Neural progenitor cell (in vitro differentiated cells): Measurements from ENCODE around the gene VILL. TPM values are rescaled to one million over a fixed set of nuclear protein-coding genes. Genes with fewer than 3 reads are reported as not detected.

Source experiments
- DNase-seq: peaks from one replicate; pipeline ENCODE4 v3.0.0-alpha.2; 2016; ENCODE audit warnings: low spot score
- H2AFZ ChIP-seq: fragments of 200-600 bp; sonication (generic); replicated peaks from 2 replicates; pipeline ENCODE4 v1.6.1; 2016; ENCODE audit warnings: antibody characterized with exemption
- H3F3A ChIP-seq: fragments of 200-600 bp; sonication (generic); 2 replicates; pipeline ENCODE4 v1.6.1; 2016; ENCODE audit warnings: antibody characterized with exemption, low read depth
- H3K27ac ChIP-seq: fragments of 200-600 bp; sonication (generic); 2 replicates; pipeline ENCODE4 v1.5.1; 2016; ENCODE audit warnings: mild to moderate bottlenecking
- H3K27me3 ChIP-seq: fragments of 200-600 bp; sonication (generic); 2 replicates; pipeline ENCODE4 v1.6.1; 2016; ENCODE audit warnings: mild to moderate bottlenecking, moderate library complexity
- H3K36me3 ChIP-seq: fragments of 200-600 bp; sonication (generic); 2 replicates; pipeline ENCODE4 v1.5.1; 2016
- H3K4me1 ChIP-seq: fragments of 200-600 bp; sonication (generic); 2 replicates; pipeline ENCODE4 v1.6.1; 2016; ENCODE audit warnings: mixed run types
- H3K4me2 ChIP-seq: fragments of 200-600 bp; sonication (generic); 2 replicates; pipeline ENCODE4 v1.6.1; 2016
- H3K4me3 ChIP-seq: fragments of 200-600 bp; sonication (generic); 2 replicates; pipeline ENCODE4 v1.5.1; 2016
- H3K79me2 ChIP-seq: fragments of 200-600 bp; sonication (generic); 2 replicates; pipeline ENCODE4 v1.6.1; 2016; ENCODE audit warnings: low read depth
- H3K9ac ChIP-seq: fragments of 200-600 bp; sonication (generic); 2 replicates; pipeline ENCODE4 v1.6.1; 2016
- H3K9me3 ChIP-seq: fragments of 200-600 bp; sonication (generic); 2 replicates; pipeline ENCODE4 v1.5.1; 2016; ENCODE audit warnings: low read depth
- H4K20me1 ChIP-seq: fragments of 200-600 bp; sonication (generic); 2 replicates; pipeline ENCODE4 v1.6.1; 2016; ENCODE audit warnings: low read depth
- H3K27ac Mint-ChIP-seq: 3 replicates; pipeline ENCODE4 v1.8.0; 2021; ENCODE audit warnings: mixed read lengths
- H3K27me3 Mint-ChIP-seq: 2 replicates; pipeline ENCODE4 v1.8.0; 2022; ENCODE audit warnings: low read depth, mild to moderate bottlenecking, inconsistent platforms, moderate library complexity, mixed read lengths; ENCODE audit not compliant: insufficient read depth
- H3K36me3 Mint-ChIP-seq: 3 replicates; pipeline ENCODE4 v1.8.0; 2021; ENCODE audit warnings: mixed read lengths
- H3K4me1 Mint-ChIP-seq: 3 replicates; pipeline ENCODE4 v1.8.0; 2021; ENCODE audit warnings: mixed read lengths
- H3K4me3 Mint-ChIP-seq: 3 replicates; pipeline ENCODE4 v1.8.0; 2021; ENCODE audit warnings: mild to moderate bottlenecking, moderate library complexity, mixed read lengths
- H3K9me3 Mint-ChIP-seq: 3 replicates; pipeline ENCODE4 v1.8.0; 2020; ENCODE audit warnings: mixed read lengths
- EZH2 ChIP-seq: fragments of 200-600 bp; sonication (generic); IDR thresholded peaks from 2 replicates; pipeline ENCODE4 v1.6.1; 2017; ENCODE audit warnings: antibody characterized with exemption, mild to moderate bottlenecking, moderate library complexity
- EZH2phosphoT487 ChIP-seq: fragments of 200-600 bp; sonication (generic); IDR thresholded peaks from 2 replicates; pipeline ENCODE4 v1.6.1; 2017; ENCODE audit warnings: antibody characterized with exemption
- total RNA-seq: library from RNA; depleted of rRNA; stranded (reverse); fragments of >200 nt; gene quantifications from 2 replicates; pipeline ENCODE4 v1.2.3, GENCODE V29; 2015; ENCODE audit warnings: low replicate concordance
- TF ChIP-seq, protein P1 (sequence below): fragments of 200-600 bp; sonication (generic); IDR thresholded peaks from 2 replicates; pipeline ENCODE4 v1.5.1; 2017; ENCODE audit warnings: antibody characterized with exemption, mild to moderate bottlenecking

The VILL gene
- total RNA-seq, 1 donor from 2014 or later, result 4.9 TPM

GRCh38 chr3:37953707-37954394 is 36.7 kb upstream of the VILL start:
- no peaks in the 10 kb centered on the region for H3K79me2 ChIP-seq
- H3K4me1 ChIP-seq, result peaks cover 15% of the 10 kb centered on the region
- peaks cover 2% of the 10 kb centered on the region for H3K9me3 Mint-ChIP-seq
- H3K36me3 ChIP-seq, result no peaks in the 10 kb centered on the region
- H3K27me3 Mint-ChIP-seq, result no peaks in the 10 kb centered on the region
- no peak overlapping the region for H3K4me3 ChIP-seq
- H3K9me3 ChIP-seq, result no peaks in the 10 kb centered on the region
- no peak overlapping the region for H3K9ac ChIP-seq
- no peak overlapping the region for H3K4me3 Mint-ChIP-seq
- H2AFZ ChIP-seq, result no peak overlapping the region
- H3K27ac ChIP-seq, result no peak overlapping the region
- H3K27me3 ChIP-seq, result no peaks in the 10 kb centered on the region
- H3F3A ChIP-seq, result peaks cover 8% of the 10 kb centered on the region
- TF ChIP-seq, protein P1, sequence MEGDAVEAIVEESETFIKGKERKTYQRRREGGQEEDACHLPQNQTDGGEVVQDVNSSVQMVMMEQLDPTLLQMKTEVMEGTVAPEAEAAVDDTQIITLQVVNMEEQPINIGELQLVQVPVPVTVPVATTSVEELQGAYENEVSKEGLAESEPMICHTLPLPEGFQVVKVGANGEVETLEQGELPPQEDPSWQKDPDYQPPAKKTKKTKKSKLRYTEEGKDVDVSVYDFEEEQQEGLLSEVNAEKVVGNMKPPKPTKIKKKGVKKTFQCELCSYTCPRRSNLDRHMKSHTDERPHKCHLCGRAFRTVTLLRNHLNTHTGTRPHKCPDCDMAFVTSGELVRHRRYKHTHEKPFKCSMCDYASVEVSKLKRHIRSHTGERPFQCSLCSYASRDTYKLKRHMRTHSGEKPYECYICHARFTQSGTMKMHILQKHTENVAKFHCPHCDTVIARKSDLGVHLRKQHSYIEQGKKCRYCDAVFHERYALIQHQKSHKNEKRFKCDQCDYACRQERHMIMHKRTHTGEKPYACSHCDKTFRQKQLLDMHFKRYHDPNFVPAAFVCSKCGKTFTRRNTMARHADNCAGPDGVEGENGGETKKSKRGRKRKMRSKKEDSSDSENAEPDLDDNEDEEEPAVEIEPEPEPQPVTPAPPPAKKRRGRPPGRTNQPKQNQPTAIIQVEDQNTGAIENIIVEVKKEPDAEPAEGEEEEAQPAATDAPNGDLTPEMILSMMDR, result no peak
- no peak for TF ChIP-seq EZH2phosphoT487
- TF ChIP-seq EZH2, result no peak
- H3K4me2 ChIP-seq, result no peak overlapping the region
- H3K27ac Mint-ChIP-seq, result no peak overlapping the region
- no peak for DNase-seq
- H3K4me1 Mint-ChIP-seq, result peaks cover 11% of the 10 kb centered on the region
- H4K20me1 ChIP-seq, result no peaks in the 10 kb centered on the region
- H3K36me3 Mint-ChIP-seq, result peaks cover 16% of the 10 kb centered on the region

GRCh38 chr3:37954881-37955280 is 35.7 kb upstream of the VILL start:
- H3K36me3 Mint-ChIP-seq, result peaks cover 16% of the 10 kb centered on the region

GRCh38 chr3:37955918-37956707 is 34.5 kb upstream of the VILL start:
- Histone ChIP-seq H3K79me2 (no peaks in the 10 kb centered on the region), H3K9me3 (no peaks in the 10 kb centered on the region), H3K4me1 (peaks cover 15% of the 10 kb centered on the region), H3K4me3 (no peak overlapping the region), H3F3A (peaks cover 9% of the 10 kb centered on the region), H2AFZ (no peak overlapping the region), H3K36me3 (no peaks in the 10 kb centered on the region), H3K9ac (no peak overlapping the region), H3K27ac (peak overlapping the region; percentile 61), H3K27me3 (no peaks in the 10 kb centered on the region), H3K4me2 (no peak overlapping the region), H4K20me1 (no peaks in the 10 kb centered on the region)
- Mint-ChIP-seq H3K4me1 (peaks cover 11% of the 10 kb centered on the region), H3K36me3 (peaks cover 11% of the 10 kb centered on the region), H3K27ac (no peak overlapping the region), H3K27me3 (no peaks in the 10 kb centered on the region), H3K9me3 (peaks cover 2% of the 10 kb centered on the region), H3K4me3 (no peak overlapping the region)
- no peak for DNase-seq
- TF ChIP-seq, protein P1, result no peak
- TF ChIP-seq EZH2 (no peak), EZH2phosphoT487 (no peak)

More at GRCh38 chr3:37954881-37955280, 35.7 kb upstream of the VILL start:
- Histone ChIP-seq H3F3A (peaks cover 8% of the 10 kb centered on the region), H4K20me1 (no peaks in the 10 kb centered on the region), H3K27ac (no peak overlapping the region), H2AFZ (no peak overlapping the region), H3K9me3 (no peaks in the 10 kb centered on the region), H3K27me3 (no peaks in the 10 kb centered on the region), H3K4me1 (peaks cover 15% of the 10 kb centered on the region), H3K4me3 (no peak overlapping the region), H3K79me2 (no peaks in the 10 kb centered on the region), H3K9ac (no peak overlapping the region), H3K4me2 (no peak overlapping the region), H3K36me3 (no peaks in the 10 kb centered on the region)
- DNase-seq, result no peak
- Mint-ChIP-seq H3K4me1 (peaks cover 11% of the 10 kb centered on the region), H3K27me3 (no peaks in the 10 kb centered on the region), H3K9me3 (peaks cover 2% of the 10 kb centered on the region), H3K27ac (no peak overlapping the region), H3K4me3 (no peak overlapping the region)
- no peak for TF ChIP-seq EZH2
- no peak for TF ChIP-seq EZH2phosphoT487
- TF ChIP-seq, protein P1, result no peak
